ENCODE results near the gene RPS24. TPM values are rescaled to one million over a fixed set of nuclear protein-coding genes. Genes with fewer than 3 reads are reported as not detected.
A peak's percentile ranks its signal among the peaks of the same experiment; 100 is the strongest.

RPS24 gene
- total RNA-seq, 6 experiments from 2014 or later = 1,111 to 1,416 (median 1,288) TPM

- H3K4me1 Mint-ChIP-seq (ENCODE audit: low read depth) = peaks cover 57% of the 10 kb centered on the region
- no peak overlapping the region for H3K4me3 Mint-ChIP-seq
These were observed 12.2 kb downstream of the RPS24 start for GRCh38 chr10:78045856-78046255.

GRCh38 chr10:78046711-78047269 is 13.1 kb downstream of the RPS24 start:
- peaks cover 4% of the 10 kb centered on the region for H3K36me3 Mint-ChIP-seq (ENCODE audit: low read depth)
- H3K4me3 Mint-ChIP-seq = no peak overlapping the region
- no peak for TF ChIP-seq CTCF (IDR thresholded peaks at IDR 0.05)

More at GRCh38 chr10:78045856-78046255, 12.2 kb downstream of the RPS24 start:
- H3K27ac Mint-ChIP-seq = no peak overlapping the region
- DNase-seq = no peak
- H3K36me3 Mint-ChIP-seq (ENCODE audit: low read depth) = peaks cover 14% of the 10 kb centered on the region
- no peak for TF ChIP-seq CTCF (IDR thresholded peaks at IDR 0.05)
- H3K9me3 Mint-ChIP-seq = no peaks in the 10 kb centered on the region
- H3K27me3 Mint-ChIP-seq (ENCODE audit: insufficient read depth) = peaks cover 2% of the 10 kb centered on the region

GRCh38 chr10:78047314-78047891 is 13.7 kb downstream of the RPS24 start:
- Mint-ChIP-seq H3K27me3 (ENCODE audit: insufficient read depth) (peaks cover 2% of the 10 kb centered on the region), H3K27ac (no peak overlapping the region), H3K36me3 (ENCODE audit: low read depth) (peaks cover under 1% of the 10 kb centered on the region), H3K9me3 (no peaks in the 10 kb centered on the region), H3K4me3 (0 out of 2 replicates have a peak overlapping the region, but pooled peaks have one; percentile 15), H3K4me1 (ENCODE audit: low read depth) (peaks cover 44% of the 10 kb centered on the region)
- peak; percentile 96 for TF ChIP-seq CTCF (IDR thresholded peaks at IDR 0.05)
- peak; percentile 79 for DNase-seq

More at GRCh38 chr10:78046711-78047269, 13.1 kb downstream of the RPS24 start:
- no peak for DNase-seq
- H3K4me1 Mint-ChIP-seq (ENCODE audit: low read depth) = peaks cover 48% of the 10 kb centered on the region
- no peaks in the 10 kb centered on the region for H3K9me3 Mint-ChIP-seq
- H3K27me3 Mint-ChIP-seq (ENCODE audit: insufficient read depth) = peaks cover 2% of the 10 kb centered on the region
- no peak overlapping the region for H3K27ac Mint-ChIP-seq

GRCh38 chr10:78049851-78050250 is 16.2 kb downstream of the RPS24 start:
- DNase-seq = no peak
- no peak for TF ChIP-seq CTCF (IDR thresholded peaks at IDR 0.05)
- no peaks in the 10 kb centered on the region for H3K9me3 Mint-ChIP-seq
- no peaks in the 10 kb centered on the region; the same call in 1 of the 2 replicates for H3K36me3 Mint-ChIP-seq (ENCODE audit: low read depth)
- no peak overlapping the region for H3K27ac Mint-ChIP-seq
- H3K27me3 Mint-ChIP-seq (ENCODE audit: insufficient read depth) = peaks cover 2% of the 10 kb centered on the region; the same call in 1 of the 2 replicates
- no peak overlapping the region for H3K4me3 Mint-ChIP-seq
- H3K4me1 Mint-ChIP-seq (ENCODE audit: low read depth) = peaks cover 40% of the 10 kb centered on the region

- Mint-ChIP-seq H3K36me3 (ENCODE audit: low read depth) (peaks cover 5% of the 10 kb centered on the region; the same call in 1 of the 2 replicates), H3K27ac (peak overlapping the region; percentile 88), H3K9me3 (no peaks in the 10 kb centered on the region), H3K4me1 (ENCODE audit: low read depth) (peaks cover 23% of the 10 kb centered on the region), H3K27me3 (ENCODE audit: insufficient read depth) (no peaks in the 10 kb centered on the region; the same call in 1 of the 2 replicates), H3K4me3 (peak overlapping the region; percentile 61)
- no peak for TF ChIP-seq CTCF (IDR thresholded peaks at IDR 0.05)
- peak; percentile 79 for DNase-seq
These were observed 19.7 kb downstream of the RPS24 start for GRCh38 chr10:78053211-78053868.

Data from HFFc6 (cell line).